ENCODE results near the gene SPATA31C1. TPM values are rescaled to one million over a fixed set of nuclear protein-coding genes. Genes with fewer than 3 reads are reported as not detected.

SPATA31C1 gene
- total and polyA plus RNA-seq, 2 of the 8 experiments (the other 6 are each of a cell fraction or from before 2014, with no cell fraction given) = 0.15 TPM; not detected in 1

GRCh38 chr9:87875060-87875459 is 42.7 kb upstream of the SPATA31C1 start:
- TF ChIP-seq RXRA (IDR thresholded peaks at IDR 0.05; ENCODE audit: insufficient read depth, low read depth, low read length) (no peak), CHD1 (IDR thresholded peaks at IDR 0.05; ENCODE audit: low read depth, low read length) (no peak), CBX5 (IDR thresholded peaks at IDR 0.05; ENCODE audit: low read depth, low read length) (no peak), SIX5 (IDR thresholded peaks at IDR 0.05; ENCODE audit: low read depth, low read length) (no peak), SAP30 (IDR thresholded peaks at IDR 0.05; ENCODE audit: insufficient read depth, insufficient replicate concordance, low read length) (no peak), ATF3 (IDR thresholded peaks at IDR 0.05; ENCODE audit: insufficient read depth, low read depth, low read length) (no peak)
- no peak overlapping the region for H4K5ac ChIP-seq (ENCODE audit: insufficient read length, low read depth, low read length)
- no peak for FAIRE-seq
- no peak overlapping the region for H2BK20ac ChIP-seq (ENCODE audit: low read length)
- no peaks in the 10 kb centered on the region; a peak in 1 of 4 replicates for H3K9me3 ChIP-seq (ENCODE audit: insufficient read depth in 2 of 2, low read depth in 1 of 2, low read length in 1 of 2)
- H2AK5ac ChIP-seq (ENCODE audit: low read depth, low read length) = no peak overlapping the region
- H4K8ac ChIP-seq (ENCODE audit: extremely low read depth, insufficient read depth, low read length) = no peak overlapping the region
- no peak overlapping the region for H3K23ac ChIP-seq (ENCODE audit: insufficient read length)
- H4K20me1 ChIP-seq (replicated peaks in 1 of 2; ENCODE audit: control insufficient read depth in 1 of 2, insufficient read depth in 2 of 2, low read length in 2 of 2) = no peaks in the 10 kb centered on the region
- H3K9ac ChIP-seq (replicated peaks in 1 of 4; ENCODE audit: extremely low read depth in 1 of 4, low read depth in 3 of 4, low read length in 3 of 4) = no peak overlapping the region
- H2BK120ac ChIP-seq (replicated peaks; ENCODE audit: low read depth, low read length) = no peak overlapping the region
- no peak overlapping the region for H2BK12ac ChIP-seq (ENCODE audit: low read depth, low read length)
- ChIA-PET CTCF (ENCODE audit: partially characterized antibody) (interaction anchor here (1.7 to 4.4 kb wide), 5 partner anchors 9 to 41 kb away, joined by 3 to 30 read pairs (median 4); partner anchors contain the start of gene SPATA31E1), POLR2A (ENCODE audit: partially characterized antibody) (no interaction called here)
- H3K79me2 ChIP-seq (ENCODE audit: control insufficient read depth in 1 of 2, insufficient read depth in 2 of 2, low read length in 2 of 2) = no peaks in the 10 kb centered on the region
- H3K18ac ChIP-seq (ENCODE audit: extremely low read depth, low read length) = no peak overlapping the region
- no peak overlapping the region for H3K27ac ChIP-seq (ENCODE audit: low read depth, low read length)
- H4K91ac ChIP-seq (replicated peaks; ENCODE audit: insufficient read length, low read length) = no peak overlapping the region
- H3K4me1 ChIP-seq (replicated peaks in 1 of 4; ENCODE audit: control insufficient read depth in 3 of 4, insufficient read depth in 4 of 4, low read length in 3 of 4) = peaks cover 0 to 3% (median under 1%) of the 10 kb centered on the region in 4 experiments; a peak in 2 of 7 replicates
- H3K4ac ChIP-seq (replicated peaks; ENCODE audit: insufficient read length, low read depth, low read length) = no peak overlapping the region
- H2AFZ ChIP-seq (ENCODE audit: low read length) = no peak overlapping the region
- H3K4me2 ChIP-seq (ENCODE audit: insufficient read depth in 1 of 2, low read depth in 2 of 2, low read length in 2 of 2) = no peak overlapping the region
- no peak overlapping the region for H3K56ac ChIP-seq (replicated peaks; ENCODE audit: insufficient read length, low read depth, low read length)
- no peak overlapping the region for H3K4me3 ChIP-seq (ENCODE audit: extremely low read depth in 1 of 4, insufficient read depth in 2 of 4, low read depth in 3 of 4, low read length in 4 of 4)
- no peaks in the 10 kb centered on the region for H3K27me3 ChIP-seq (replicated peaks in 1 of 4; ENCODE audit: control insufficient read depth in 3 of 4, extremely low read depth in 1 of 4, insufficient read depth in 3 of 4, low read length in 3 of 4)
- H3K36me3 ChIP-seq (ENCODE audit: control insufficient read depth in 2 of 4, insufficient read depth in 4 of 4, low read length in 3 of 4) = no peaks in the 10 kb centered on the region
- no peak overlapping the region for H3K14ac ChIP-seq (ENCODE audit: insufficient read length)
- H3K79me1 ChIP-seq (ENCODE audit: low read depth, low read length) = no peaks in the 10 kb centered on the region
- no peak overlapping the region for H2BK15ac ChIP-seq (ENCODE audit: low read length)
- DNase-seq (ENCODE audit: low read depth in 1 of 2, low spot score in 2 of 2) = no peak
- no peak overlapping the region for H2BK5ac ChIP-seq (ENCODE audit: low read depth, low read length)
- no peaks in the 10 kb centered on the region; the same call in 1 of the 2 replicates for H3K23me2 ChIP-seq (ENCODE audit: low read depth, low read length)
